AG04449 (cell line): ENCODE measurements around the gene RPS6KC1.
A peak's percentile ranks its signal among the peaks of the same experiment; 100 is the strongest.
"Not testable (repeated sequence)": the region's sequence is repeated elsewhere in the genome, so short reads cannot be mapped to it uniquely, and the experiment has no call there.

ENCODE experiments used
- CTCF ChIA-PET: fragments of 350-600 bp; formaldehyde crosslinking; extraction: SDS; loops from one replicate; lab custom pipeline; 2021; ENCODE audit warnings: antibody characterized with exemption; lab: Yijun Ruan, JAX
- POLR2A ChIA-PET: fragments of 400-600, 350-600 bp; formaldehyde crosslinking; extraction: SDS; loops from one replicate; lab custom pipeline; 2020; ENCODE audit warnings: antibody characterized with exemption, inconsistent platforms; lab: Yijun Ruan, JAX
- DNase-seq: peaks from one replicate; pipeline ENCODE4 v3.0.0-alpha.2; 2010; ENCODE audit warnings: low read depth, low spot score
- H3K4me3 ChIP-seq: 2 replicates; pipeline ENCODE4 v1.5.1; 2011; ENCODE audit warnings: low read depth, mild to moderate bottlenecking, control low read depth, low read length
- CTCF ChIP-seq: IDR thresholded peaks from one replicate; pipeline ENCODE4 v1.5.1; 2011; ENCODE audit warnings: mild to moderate bottlenecking, moderate library complexity, low read length, control low read depth, inconsistent platforms; ENCODE audit not compliant: insufficient read depth; ENCODE audit errors: missing control alignments

Gene RPS6KC1

DNA sequence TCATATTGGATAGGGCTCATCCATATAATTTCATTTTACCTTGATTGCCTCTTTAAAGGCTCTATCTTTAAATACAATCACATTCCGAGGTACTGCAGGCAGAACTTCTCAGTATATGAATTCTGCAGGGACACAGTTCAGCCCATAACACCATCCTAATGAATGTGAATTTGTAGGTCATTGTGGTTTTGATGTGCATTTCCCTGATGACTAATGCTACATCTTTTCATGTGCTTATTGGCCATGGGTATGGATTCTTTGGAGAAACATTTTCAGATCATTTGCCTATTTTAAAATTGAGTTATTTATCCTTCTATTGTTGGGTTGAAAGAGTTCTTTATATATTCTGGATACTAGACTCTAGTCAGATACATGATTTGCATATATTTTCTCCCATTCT is 9.6 kb upstream of the RPS6KC1 start:
- POLR2A ChIA-PET, result no interaction called here
- H3K4me3 ChIP-seq, result no peak overlapping the region
- TF ChIP-seq CTCF, result no peak
- CTCF ChIA-PET, result no interaction called here
- peak; percentile 19 for DNase-seq

GRCh38 chr1:213045321-213046226 is 5.5 kb upstream of the RPS6KC1 start:
- CTCF ChIA-PET, DNase-seq, POLR2A ChIA-PET, H3K4me3 ChIP-seq: not testable (repeated sequence)

DNA sequence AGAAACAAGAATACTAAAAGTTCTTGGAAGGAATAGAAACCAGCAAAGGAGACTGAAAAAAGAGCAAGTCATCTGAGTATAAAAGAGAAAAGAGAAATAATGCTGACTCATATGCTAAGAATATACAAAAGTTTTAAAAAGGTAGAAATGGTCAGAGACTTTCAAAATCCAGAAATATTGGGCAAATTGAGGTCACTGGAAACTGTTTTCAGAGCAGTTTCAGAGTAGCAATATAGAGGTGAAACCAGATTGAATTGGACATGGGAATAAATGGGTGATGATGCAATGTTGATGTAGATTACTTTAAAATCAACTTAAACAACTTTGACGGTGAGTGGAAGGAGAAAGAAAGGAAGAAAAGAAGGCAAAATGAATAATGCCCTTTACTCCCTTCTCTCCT is 1.8 kb upstream of the RPS6KC1 start:
- H3K4me3 ChIP-seq, result no peak overlapping the region
- TF ChIP-seq CTCF, result no peak
- no peak for DNase-seq
- ChIA-PET POLR2A (no interaction called here), CTCF (no interaction called here)

DNA sequence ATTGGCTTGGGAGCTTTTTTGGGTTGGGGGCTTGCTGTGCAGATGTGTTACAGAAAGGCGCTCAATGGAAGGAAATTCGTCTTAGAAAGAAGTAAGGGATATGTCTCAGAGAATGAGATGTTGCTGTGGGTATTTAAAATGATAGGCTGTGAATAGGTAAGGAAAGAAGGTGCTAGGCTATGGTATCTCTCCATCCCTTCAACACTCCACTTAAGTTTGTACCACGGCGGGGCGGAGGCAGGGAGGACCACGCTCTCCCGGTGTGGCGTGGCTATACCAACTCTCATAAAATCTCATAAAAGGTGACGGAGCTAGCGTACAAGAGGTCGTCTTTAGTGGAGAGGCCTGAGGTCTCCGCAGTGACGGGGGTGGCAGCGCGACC is 305 bp upstream of the RPS6KC1 start:
- CTCF ChIA-PET, result no interaction called here
- POLR2A ChIA-PET, result interaction anchor here (1.0 kb wide), 1 partner anchor 19 kb away, joined by 3 read pairs; no protein-coding TSS in a partner anchor
- TF ChIP-seq CTCF, result no peak
- H3K4me3 ChIP-seq, result peak overlapping the region; percentile 95
- no peak for DNase-seq

- H3K4me3 ChIP-seq, result peak overlapping the region; percentile 95
- no peak for DNase-seq
- ChIA-PET CTCF (no interaction called here), POLR2A (no interaction called here)
- TF ChIP-seq CTCF, result no peak
Observed at GRCh38 chr1:213051881-213052202, 801 bp downstream of the RPS6KC1 start.

DNA sequence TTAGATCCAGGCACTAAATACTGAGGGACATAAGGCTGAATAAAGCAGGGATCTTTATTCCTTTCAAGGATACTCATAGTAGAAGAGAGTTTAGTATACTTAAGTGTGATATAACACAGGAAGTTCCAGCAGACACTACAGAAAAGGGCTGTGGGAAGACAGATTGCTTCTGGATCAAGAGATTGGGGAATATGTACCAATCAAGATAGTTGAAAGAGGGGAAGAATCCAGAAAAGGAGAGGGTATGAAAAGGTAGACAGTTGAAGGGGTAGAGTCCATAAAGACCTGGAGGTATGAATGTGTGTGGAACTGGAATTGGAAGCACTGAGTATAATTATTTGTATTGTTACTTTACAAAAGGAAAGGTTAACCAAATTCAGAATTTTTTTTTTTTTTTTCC is 2.4 kb downstream of the RPS6KC1 start:
- H3K4me3 ChIP-seq, result no peak overlapping the region
- no peak for TF ChIP-seq CTCF
- DNase-seq, result no peak
- ChIA-PET CTCF (no interaction called here), POLR2A (no interaction called here)

- H3K4me3 ChIP-seq, result no peak overlapping the region
- no peak for DNase-seq
- POLR2A ChIA-PET, result no interaction called here
- TF ChIP-seq CTCF, result no peak
- CTCF ChIA-PET, result no interaction called here
Observed at GRCh38 chr1:213054142-213054541, 3.1 kb downstream of the RPS6KC1 start.
